ENCODE data around the gene SSTR3. TPM values are rescaled to one million over a fixed set of nuclear protein-coding genes. Genes with fewer than 3 reads are reported as not detected.

Gene SSTR3
- total and polyA plus RNA-seq, 9 donors: 1.6 to 9.2 (median 4.9) TPM

DNA sequence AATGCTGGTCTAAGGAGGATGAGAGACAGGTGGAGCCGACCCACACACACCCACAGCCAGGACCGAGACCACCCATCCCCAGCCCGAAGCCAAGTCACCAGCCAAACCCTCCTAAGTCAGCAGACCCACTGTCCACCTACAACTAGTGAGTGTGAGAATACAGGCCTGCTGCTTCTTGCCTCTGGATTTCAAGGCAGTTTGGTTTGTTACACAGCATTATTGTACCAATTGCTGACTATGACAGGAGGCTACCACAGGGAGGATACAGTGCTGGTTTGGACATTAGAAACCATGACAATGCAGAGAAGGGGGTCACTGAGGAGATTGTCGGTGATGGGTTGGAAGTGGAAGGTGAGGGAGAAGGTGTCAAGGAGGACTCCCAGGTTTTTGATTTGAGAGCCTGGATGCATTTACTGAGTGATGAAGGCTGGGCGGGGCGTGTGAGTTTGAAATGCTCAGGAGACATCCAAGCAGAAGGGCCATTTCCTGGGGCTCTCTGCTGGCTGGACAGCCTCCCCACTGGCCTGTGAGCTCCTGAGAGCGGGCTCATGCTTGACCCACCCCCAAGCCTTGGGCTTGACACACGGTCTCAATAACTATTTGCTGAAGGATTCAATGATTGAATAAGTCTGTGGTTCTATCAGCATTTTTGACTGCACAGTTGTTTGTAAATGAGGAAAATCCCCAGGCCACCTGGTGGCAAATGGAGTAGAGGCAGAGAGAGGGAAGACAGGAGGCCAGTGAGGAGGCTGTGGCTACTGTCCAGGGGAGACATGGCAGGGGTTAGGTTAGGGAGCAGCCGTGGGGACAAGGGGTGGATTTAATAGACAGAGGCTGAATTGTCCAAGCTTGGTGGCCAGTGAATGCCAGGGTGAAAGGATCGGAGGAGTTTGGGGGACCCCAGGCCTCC, 9.4 kb upstream of the SSTR3 start:
- no peaks in the 10 kb centered on the region for H3K27me3 ChIP-seq
- no peaks in the 10 kb centered on the region for H3K9me3 ChIP-seq
- no peaks in the 10 kb centered on the region for H3K36me3 ChIP-seq
- WGBS, 3 donors: 89 to 92% (median 92%) methylated on average over 10 of the region's 10 CpGs
- no peaks in the 10 kb centered on the region for H3K4me1 ChIP-seq (ENCODE audit: insufficient read depth)
- H3K27ac ChIP-seq: no peak overlapping the region
- DNase-seq: no peak
- intact Hi-C loops (cut with DNase I): no loop called here
- TF ChIP-seq, protein P1, sequence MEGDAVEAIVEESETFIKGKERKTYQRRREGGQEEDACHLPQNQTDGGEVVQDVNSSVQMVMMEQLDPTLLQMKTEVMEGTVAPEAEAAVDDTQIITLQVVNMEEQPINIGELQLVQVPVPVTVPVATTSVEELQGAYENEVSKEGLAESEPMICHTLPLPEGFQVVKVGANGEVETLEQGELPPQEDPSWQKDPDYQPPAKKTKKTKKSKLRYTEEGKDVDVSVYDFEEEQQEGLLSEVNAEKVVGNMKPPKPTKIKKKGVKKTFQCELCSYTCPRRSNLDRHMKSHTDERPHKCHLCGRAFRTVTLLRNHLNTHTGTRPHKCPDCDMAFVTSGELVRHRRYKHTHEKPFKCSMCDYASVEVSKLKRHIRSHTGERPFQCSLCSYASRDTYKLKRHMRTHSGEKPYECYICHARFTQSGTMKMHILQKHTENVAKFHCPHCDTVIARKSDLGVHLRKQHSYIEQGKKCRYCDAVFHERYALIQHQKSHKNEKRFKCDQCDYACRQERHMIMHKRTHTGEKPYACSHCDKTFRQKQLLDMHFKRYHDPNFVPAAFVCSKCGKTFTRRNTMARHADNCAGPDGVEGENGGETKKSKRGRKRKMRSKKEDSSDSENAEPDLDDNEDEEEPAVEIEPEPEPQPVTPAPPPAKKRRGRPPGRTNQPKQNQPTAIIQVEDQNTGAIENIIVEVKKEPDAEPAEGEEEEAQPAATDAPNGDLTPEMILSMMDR (IDR thresholded peaks at IDR 0.05): no peak
- TF ChIP-seq POLR2A (IDR thresholded peaks at IDR 0.05) (no peak), EP300 (IDR thresholded peaks at IDR 0.05) (no peak)
- no peak overlapping the region for H3K4me3 ChIP-seq

DNA sequence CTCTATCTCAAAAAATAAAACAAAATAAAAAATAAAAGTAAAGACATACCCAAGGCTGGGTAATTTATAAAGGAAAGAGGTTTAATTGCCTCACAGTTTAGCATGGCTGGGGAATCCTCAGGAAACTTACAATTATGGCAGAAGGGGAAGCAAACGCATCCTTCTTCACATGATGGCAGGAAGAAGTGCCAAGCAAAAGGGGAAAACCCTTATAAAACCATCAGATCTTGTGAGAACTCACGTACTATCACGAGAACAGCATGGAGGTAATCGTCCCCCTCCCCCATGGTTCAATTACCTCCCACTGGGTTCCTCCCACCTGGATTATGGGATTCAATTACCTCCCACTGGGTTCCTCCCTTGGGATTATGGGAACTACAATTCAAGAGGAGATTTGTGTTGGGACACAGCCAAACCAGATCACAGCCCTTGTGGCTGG, 8.3 kb upstream of the SSTR3 start:
- H3K4me3 ChIP-seq: no peak overlapping the region
- intact Hi-C loops (cut with DNase I): no loop called here
- WGBS, 3 donors: 65 to 84% (median 71%) methylated on average over 4 of the region's 4 CpGs

DNA sequence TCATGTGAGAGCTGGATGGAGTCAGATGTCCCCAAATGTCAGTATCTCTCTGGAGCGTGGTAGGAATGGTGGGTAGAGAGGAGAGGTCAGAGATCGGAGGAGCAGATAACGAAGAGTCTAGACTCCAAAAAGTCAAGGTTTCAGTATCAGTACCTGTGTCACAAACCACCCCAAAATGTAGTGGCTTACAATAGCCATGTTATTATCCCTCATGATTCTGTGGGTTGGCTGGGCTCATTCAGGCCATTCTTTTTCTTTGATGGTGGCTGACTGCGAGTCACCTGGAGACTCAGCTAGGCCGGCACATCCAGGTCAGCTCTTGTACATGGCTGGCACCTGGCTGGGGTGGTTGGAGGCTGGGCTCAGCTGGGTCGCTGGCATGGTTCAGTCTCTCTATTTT, 7.3 kb upstream of the SSTR3 start:
- H3K36me3 ChIP-seq: no peaks in the 10 kb centered on the region
- no peak overlapping the region for H3K27ac ChIP-seq
- H3K4me3 ChIP-seq: no peak overlapping the region
- 86 to 90% (median 88%) methylated on average over 6 of the region's 6 CpGs for WGBS, 3 donors
- no peaks in the 10 kb centered on the region for H3K27me3 ChIP-seq
- H3K4me1 ChIP-seq (ENCODE audit: insufficient read depth): no peaks in the 10 kb centered on the region
- no peaks in the 10 kb centered on the region for H3K9me3 ChIP-seq
- intact Hi-C loops (cut with DNase I): no loop called here
- no peak for TF ChIP-seq EP300 (IDR thresholded peaks at IDR 0.05)
- TF ChIP-seq, protein P1 (IDR thresholded peaks at IDR 0.05): no peak
- TF ChIP-seq POLR2A (IDR thresholded peaks at IDR 0.05): no peak
- no peak for DNase-seq

More for the DNA sequence above, 8.3 kb upstream of the SSTR3 start:
- Histone ChIP-seq H3K9me3 (no peaks in the 10 kb centered on the region), H3K27me3 (no peaks in the 10 kb centered on the region), H3K27ac (no peak overlapping the region), H3K36me3 (no peaks in the 10 kb centered on the region), H3K4me1 (ENCODE audit: insufficient read depth) (no peaks in the 10 kb centered on the region)
- no peak for TF ChIP-seq POLR2A (IDR thresholded peaks at IDR 0.05)
- TF ChIP-seq, protein P1 (IDR thresholded peaks at IDR 0.05): no peak
- DNase-seq: no peak

DNA sequence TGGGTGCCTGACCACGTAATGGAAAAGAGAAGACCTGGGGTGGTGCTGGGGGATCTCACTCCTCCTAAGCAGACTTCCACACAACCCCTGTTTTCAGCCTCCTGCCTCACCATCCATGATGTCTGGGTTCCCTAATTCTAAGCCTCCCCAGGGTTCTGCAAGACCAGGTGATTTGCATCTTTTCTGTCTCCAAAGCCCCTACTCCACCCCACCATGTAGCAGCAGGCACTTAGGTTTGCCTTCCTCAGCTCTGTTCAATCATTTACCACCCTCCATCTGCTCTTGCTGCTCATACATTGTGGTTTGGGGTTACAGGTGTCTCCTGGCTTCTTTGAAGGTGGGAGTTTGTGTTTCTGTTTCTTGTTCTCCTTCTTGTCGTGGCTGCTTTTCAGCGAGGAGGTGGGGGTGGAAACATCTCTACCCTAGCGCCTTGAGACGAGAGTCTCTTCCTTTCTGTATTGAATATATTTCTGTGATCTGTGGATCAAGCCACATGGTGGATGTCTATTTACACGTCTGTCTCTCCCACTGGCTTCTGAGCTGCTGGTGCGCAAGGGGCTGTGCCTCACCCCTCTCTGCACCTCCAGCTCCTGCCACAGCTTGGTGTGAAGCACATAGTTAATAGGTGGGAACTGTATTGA, 6.6 kb upstream of the SSTR3 start:
- TF ChIP-seq, protein P1 (IDR thresholded peaks at IDR 0.05): no peak
- TF ChIP-seq POLR2A (IDR thresholded peaks at IDR 0.05) (no peak), EP300 (IDR thresholded peaks at IDR 0.05) (no peak)
- 32 to 47% (median 38%) methylated on average over 7 of the region's 7 CpGs for WGBS, 3 donors
- intact Hi-C loops (cut with DNase I): no loop called here
- Histone ChIP-seq H3K36me3 (no peaks in the 10 kb centered on the region), H3K9me3 (no peaks in the 10 kb centered on the region), H3K27me3 (no peaks in the 10 kb centered on the region), H3K27ac (no peak overlapping the region), H3K4me3 (no peak overlapping the region), H3K4me1 (ENCODE audit: insufficient read depth) (no peaks in the 10 kb centered on the region)
- no peak for DNase-seq

Data from ovary (tissue), 9 donors.